ENCODE measurements around the gene TRIO. TPM values are rescaled to one million over a fixed set of nuclear protein-coding genes. Genes with fewer than 3 reads are reported as not detected.

The TRIO gene
- total RNA-seq = 191 and 488 TPM in 2 replicates

GRCh38 chr5:14142827-14143545 is at the start of gene TRIO:
Gene TRIO (plus strand): TSS chr5:14143342. CDS start chr5:14143726, 384 bp downstream.

Other genes starting within 250 kb of the TRIO start
- 0.89 and 1.1 TPM in 2 replicates for gene DNAH5, start 198.7 kb upstream of the TRIO start, total RNA-seq

Data from smooth muscle cell of the umbilical artery (primary cell).